Measurements from ENCODE around the gene METTL3. TPM values are rescaled to one million over a fixed set of nuclear protein-coding genes. Genes with fewer than 3 reads are reported as not detected.

Gene METTL3
- total and polyA plus RNA-seq, 2 of the 8 experiments (the other 6 are each of a cell fraction or from before 2014, with no cell fraction given): 103 to 144 TPM

- TF ChIP-seq CHD2 (IDR thresholded peaks at IDR 0.05; ENCODE audit: low read length) (peak; percentile 70; the same call in 1 of the 2 replicates), RFX5 (IDR thresholded peaks at IDR 0.05; ENCODE audit: borderline replicate concordance, low read depth, low read length) (no peak), KDM5A (IDR thresholded peaks at IDR 0.05; ENCODE audit: low read length) (no peak), USF2 (IDR thresholded peaks at IDR 0.05; ENCODE audit: low read length) (no peak), EGR1 (IDR thresholded peaks at IDR 0.05; ENCODE audit: borderline replicate concordance, low read depth, low read length) (no peak; the same call in 1 of the 2 replicates), EP300 (IDR thresholded peaks at IDR 0.05; ENCODE audit: borderline replicate concordance in 1 of 2, low read depth in 2 of 2, low read length in 2 of 2) (peak; percentile 69 to 95), BCL11A (IDR thresholded peaks at IDR 0.05; ENCODE audit: low read depth in 2 of 2, low read length in 2 of 2) (peak in 1 of 2 experiments; percentile 2), SAP30 (IDR thresholded peaks at IDR 0.05; ENCODE audit: insufficient read depth, insufficient replicate concordance, low read length) (no peak), TEAD4 (IDR thresholded peaks at IDR 0.05; ENCODE audit: low read depth, low read length) (peak; percentile 95), TAF7 (optimal IDR thresholded peaks at IDR 0.05; ENCODE audit: borderline replicate concordance, low read depth, low read length) (peak; percentile 52), POLR2A (IDR thresholded peaks at IDR 0.05; ENCODE audit: control extremely low read depth in 1 of 2, low read depth in 2 of 2, low read length in 2 of 2) (peak in 1 of 2 experiments; percentile 70; a peak in 2 of 3 replicates)
Observed at GRCh38 chr14:21557084-21557901, 46.2 kb upstream of the METTL3 start (continued).
